GM12878 (cell line): ENCODE data around the gene CALM3.
"Not testable (repeated sequence)": the region's sequence is repeated elsewhere in the genome, so short reads cannot be mapped to it uniquely, and the experiment has no call there.

ENCODE experiments used
- CTCF ChIP-seq, 3 experiments: IDR thresholded peaks in 2 of 3; conservative IDR thresholded peaks in 1 of 3; 2 replicates each; pipeline ENCODE4 v1.5.1; 2011; ENCODE audit warnings: low read depth in 3 of 3, low read length in 3 of 3, mild to moderate bottlenecking in 3 of 3, control low read depth in 2 of 3, moderate library complexity in 2 of 3, inconsistent platforms in 1 of 3, mixed read lengths in 1 of 3; ENCODE audit not compliant: control insufficient read depth in 2 of 3, insufficient read depth in 1 of 3; ENCODE audit errors: extremely low read depth in 1 of 3
- FOS ChIP-seq: IDR thresholded peaks from 3 replicates; pipeline ENCODE4 v1.6.1; 2011; ENCODE audit warnings: borderline replicate concordance; ENCODE audit not compliant: insufficient read length; ENCODE audit errors: extremely low read depth
- NR2C1 ChIP-seq: fragments of 450-650 bp; IDR thresholded peaks from 2 replicates; pipeline ENCODE4 v1.6.1; 2017; ENCODE audit warnings: antibody characterized with exemption, mild to moderate bottlenecking, moderate library complexity
- POLR2A ChIP-seq: IDR thresholded peaks from 2 replicates; pipeline ENCODE4 v1.6.1; 2011; ENCODE audit warnings: low read depth, mild to moderate bottlenecking, low read length
- USF1 ChIP-seq: IDR thresholded peaks from 2 replicates; pipeline ENCODE4 v1.6.1; 2011; ENCODE audit warnings: borderline replicate concordance, low read depth, mild to moderate bottlenecking, moderate library complexity, mixed read lengths, low read length; ENCODE audit not compliant: insufficient read depth; ENCODE audit errors: extremely low read length
- TF ChIP-seq, protein P1 (sequence below): IDR thresholded peaks from 2 replicates; pipeline ENCODE4 v1.6.1; 2012; ENCODE audit warnings: mild to moderate bottlenecking, low read depth, low read length
- TF ChIP-seq, protein P2 (sequence below): IDR thresholded peaks from 2 replicates; pipeline ENCODE4 v1.6.1; 2012; ENCODE audit warnings: low read depth, low read length, improper control_type of control experiment

DNA sequence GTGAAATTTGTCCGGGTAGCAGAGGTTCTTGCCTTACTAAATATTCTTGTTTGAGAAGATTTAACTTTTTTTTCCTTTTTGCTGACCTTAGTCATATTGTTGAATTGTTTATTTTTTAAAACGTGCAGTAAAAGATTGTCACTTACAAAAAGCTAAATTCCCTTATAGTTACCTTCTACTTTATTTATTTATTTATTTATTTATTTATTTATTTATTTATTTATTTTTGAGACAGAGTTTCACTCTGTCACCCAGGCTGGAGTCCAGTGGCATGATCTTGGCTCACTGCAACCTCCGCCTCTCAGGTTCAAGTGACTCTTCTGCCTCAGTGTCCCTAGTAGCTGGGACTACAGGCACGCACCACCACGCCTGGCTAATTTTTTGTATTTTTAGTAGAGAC, 44.7 kb upstream of the CALM3 start:
- TF ChIP-seq FOS; USF1; POLR2A; CTCF (IDR thresholded peaks at IDR 0.05 in 2 of 3, conservative IDR thresholded peaks at IDR 0.05 in 1 of 3; ENCODE audit: control insufficient read depth in 2 of 3, extremely low read depth in 1 of 3, insufficient read depth in 1 of 3, low read depth in 3 of 3, low read length in 3 of 3); NR2C1: not testable (repeated sequence)
- TF ChIP-seq, protein P1, sequence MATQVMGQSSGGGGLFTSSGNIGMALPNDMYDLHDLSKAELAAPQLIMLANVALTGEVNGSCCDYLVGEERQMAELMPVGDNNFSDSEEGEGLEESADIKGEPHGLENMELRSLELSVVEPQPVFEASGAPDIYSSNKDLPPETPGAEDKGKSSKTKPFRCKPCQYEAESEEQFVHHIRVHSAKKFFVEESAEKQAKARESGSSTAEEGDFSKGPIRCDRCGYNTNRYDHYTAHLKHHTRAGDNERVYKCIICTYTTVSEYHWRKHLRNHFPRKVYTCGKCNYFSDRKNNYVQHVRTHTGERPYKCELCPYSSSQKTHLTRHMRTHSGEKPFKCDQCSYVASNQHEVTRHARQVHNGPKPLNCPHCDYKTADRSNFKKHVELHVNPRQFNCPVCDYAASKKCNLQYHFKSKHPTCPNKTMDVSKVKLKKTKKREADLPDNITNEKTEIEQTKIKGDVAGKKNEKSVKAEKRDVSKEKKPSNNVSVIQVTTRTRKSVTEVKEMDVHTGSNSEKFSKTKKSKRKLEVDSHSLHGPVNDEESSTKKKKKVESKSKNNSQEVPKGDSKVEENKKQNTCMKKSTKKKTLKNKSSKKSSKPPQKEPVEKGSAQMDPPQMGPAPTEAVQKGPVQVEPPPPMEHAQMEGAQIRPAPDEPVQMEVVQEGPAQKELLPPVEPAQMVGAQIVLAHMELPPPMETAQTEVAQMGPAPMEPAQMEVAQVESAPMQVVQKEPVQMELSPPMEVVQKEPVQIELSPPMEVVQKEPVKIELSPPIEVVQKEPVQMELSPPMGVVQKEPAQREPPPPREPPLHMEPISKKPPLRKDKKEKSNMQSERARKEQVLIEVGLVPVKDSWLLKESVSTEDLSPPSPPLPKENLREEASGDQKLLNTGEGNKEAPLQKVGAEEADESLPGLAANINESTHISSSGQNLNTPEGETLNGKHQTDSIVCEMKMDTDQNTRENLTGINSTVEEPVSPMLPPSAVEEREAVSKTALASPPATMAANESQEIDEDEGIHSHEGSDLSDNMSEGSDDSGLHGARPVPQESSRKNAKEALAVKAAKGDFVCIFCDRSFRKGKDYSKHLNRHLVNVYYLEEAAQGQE: not testable (repeated sequence)
- TF ChIP-seq, protein P2, sequence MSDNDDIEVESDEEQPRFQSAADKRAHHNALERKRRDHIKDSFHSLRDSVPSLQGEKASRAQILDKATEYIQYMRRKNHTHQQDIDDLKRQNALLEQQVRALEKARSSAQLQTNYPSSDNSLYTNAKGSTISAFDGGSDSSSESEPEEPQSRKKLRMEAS: not testable (repeated sequence)
